ENCODE data around the gene CLIC3.

CLIC3 gene

DNA sequence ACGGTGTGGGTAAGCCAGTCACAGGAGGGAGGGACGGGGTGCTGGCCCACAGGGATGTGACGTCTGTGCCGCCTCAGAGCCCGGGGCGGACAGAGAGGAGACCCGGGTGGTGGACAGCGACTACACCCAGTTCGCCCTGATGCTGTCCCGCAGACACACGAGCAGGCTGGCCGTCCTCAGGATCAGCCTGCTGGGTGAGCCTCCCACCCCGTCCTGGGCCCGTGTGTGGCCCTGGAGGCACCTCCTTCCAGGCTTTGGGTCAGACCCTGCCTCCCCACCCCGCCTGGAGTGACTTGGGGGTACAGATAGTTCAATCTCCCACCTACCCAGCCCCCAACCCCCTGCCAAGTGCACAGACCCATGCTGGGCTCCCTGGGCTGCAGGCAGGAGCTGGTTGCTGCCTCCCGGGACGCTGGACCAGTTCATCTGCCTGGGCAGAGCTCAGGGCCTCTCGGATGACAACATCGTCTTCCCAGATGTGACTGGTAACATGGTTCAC lies 42.5 kb downstream of the CLIC3 start:
- TF ChIP-seq, protein P1, sequence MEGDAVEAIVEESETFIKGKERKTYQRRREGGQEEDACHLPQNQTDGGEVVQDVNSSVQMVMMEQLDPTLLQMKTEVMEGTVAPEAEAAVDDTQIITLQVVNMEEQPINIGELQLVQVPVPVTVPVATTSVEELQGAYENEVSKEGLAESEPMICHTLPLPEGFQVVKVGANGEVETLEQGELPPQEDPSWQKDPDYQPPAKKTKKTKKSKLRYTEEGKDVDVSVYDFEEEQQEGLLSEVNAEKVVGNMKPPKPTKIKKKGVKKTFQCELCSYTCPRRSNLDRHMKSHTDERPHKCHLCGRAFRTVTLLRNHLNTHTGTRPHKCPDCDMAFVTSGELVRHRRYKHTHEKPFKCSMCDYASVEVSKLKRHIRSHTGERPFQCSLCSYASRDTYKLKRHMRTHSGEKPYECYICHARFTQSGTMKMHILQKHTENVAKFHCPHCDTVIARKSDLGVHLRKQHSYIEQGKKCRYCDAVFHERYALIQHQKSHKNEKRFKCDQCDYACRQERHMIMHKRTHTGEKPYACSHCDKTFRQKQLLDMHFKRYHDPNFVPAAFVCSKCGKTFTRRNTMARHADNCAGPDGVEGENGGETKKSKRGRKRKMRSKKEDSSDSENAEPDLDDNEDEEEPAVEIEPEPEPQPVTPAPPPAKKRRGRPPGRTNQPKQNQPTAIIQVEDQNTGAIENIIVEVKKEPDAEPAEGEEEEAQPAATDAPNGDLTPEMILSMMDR (conservative IDR thresholded peaks at IDR 0.05; ENCODE audit: low read length): no peak
- no peak overlapping the region for H3K4me3 ChIP-seq (ENCODE audit: low read length)
- DNase-seq (ENCODE audit: low read depth): no peak

DNA sequence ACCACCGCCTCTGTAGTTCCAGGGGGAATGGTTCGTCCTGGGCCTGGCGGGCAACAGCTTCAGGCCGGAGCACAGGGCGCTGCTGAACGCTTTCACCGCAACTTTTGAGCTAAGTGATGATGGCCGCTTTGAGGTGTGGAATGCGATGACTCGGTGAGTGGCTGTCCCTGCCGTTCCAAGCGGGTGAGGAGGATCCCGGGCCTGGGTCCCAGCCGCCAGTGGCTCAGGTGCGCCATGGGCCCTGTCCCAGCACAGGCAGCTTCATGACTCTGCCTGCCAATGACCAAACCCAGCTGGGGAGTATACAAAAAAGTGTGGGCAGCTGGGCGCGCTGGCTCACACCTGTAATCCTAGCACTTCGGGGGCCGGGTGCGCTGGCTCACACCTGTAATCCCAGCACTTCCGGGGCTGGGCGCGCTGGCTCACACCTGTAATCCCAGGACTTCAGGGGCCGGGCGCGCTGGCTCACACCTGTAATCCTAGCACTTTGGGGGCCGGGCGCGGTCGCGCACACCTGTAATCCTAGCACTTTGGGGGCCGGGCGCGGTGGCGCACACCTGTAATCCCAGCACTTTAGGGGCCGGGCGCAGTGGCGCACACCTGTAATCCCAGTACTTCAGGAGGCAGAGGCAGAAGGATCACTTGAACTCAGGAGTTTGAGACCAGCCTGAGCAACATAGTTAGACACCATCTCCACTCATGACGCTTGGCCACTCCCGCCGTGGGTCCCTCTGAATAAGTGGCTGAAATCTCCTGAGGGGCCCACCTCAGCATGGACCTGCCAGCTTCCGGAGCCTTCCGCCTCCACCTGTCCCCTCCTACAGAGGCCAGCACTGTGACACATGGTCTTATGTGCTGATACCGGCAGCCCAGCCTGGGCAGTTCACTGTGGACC lies 43.2 kb downstream of the CLIC3 start:
- no peak overlapping the region for H3K4me3 ChIP-seq (ENCODE audit: low read length)
- DNase-seq (ENCODE audit: low read depth): no peak
- TF ChIP-seq, protein P1 (conservative IDR thresholded peaks at IDR 0.05; ENCODE audit: low read length): no peak

DNA sequence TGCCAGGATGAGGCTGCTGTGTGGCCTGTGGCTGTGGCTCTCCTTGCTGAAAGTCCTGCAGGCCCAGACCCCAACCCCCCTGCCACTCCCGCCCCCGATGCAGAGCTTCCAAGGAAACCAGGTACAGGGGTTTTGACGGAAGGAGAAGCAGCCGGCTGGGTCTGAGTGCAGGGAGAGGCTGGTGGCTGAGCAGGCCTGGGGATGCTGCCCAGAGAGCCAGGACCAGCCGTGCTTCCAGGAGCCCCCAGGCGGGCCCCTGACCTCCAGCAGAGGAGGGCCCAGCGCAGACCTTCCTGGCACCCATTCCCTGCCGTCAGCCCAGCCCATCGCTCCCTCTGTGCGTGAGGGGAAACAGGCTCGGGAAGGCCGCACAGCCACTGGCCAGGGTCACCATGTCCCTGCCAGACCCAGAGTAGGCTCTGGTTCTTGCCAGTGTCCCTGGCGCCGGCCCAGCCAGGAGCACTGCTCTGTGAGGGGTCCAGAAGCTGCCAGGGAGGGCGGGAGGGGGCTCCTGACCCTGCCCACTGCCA lies 44.0 kb downstream of the CLIC3 start:
- TF ChIP-seq, protein P1 (conservative IDR thresholded peaks at IDR 0.05; ENCODE audit: low read length): no peak
- no peak for DNase-seq (ENCODE audit: low read depth)

DNA sequence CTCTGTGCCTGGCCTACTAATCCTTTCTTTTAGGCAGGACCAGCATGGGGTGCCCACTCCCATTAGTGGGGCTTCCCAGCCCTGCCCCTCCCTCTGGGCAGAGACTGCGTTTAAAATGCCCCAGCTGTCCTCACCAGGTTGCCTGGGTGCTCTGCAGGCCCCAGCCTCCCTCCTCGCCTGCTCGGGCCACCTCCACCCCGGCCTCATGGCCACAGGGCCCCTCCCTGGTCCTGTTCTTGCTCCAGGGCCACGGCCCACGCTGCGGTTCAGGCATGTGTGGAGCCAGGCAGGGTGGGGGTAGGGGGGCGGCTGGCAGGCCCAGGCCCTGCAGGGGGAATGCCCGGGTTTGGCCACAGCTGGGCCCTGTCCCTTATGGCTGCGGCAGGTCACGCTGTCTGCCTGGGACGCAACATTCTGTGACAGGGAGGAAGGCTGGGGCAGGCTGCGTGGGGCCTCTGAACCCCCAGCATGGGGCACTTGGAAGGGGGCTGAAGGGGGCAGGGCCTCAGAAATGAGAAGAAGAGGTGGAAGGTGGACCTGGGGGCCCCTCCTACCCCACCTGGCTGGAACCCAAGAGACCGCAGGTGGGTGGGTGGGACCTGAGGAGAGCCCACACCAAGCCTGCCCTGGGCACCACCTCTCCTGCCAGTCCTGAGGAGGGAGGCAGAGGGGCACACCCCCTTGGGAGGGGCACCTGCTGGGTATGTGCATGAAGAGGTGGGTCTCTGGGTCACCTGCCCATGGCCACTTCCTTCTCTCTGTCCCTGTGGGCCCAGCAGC lies 44.6 kb downstream of the CLIC3 start, which contains the start of gene LCN12:
Gene LCN12 (plus strand): TSS at position 733 of the 780 bp plus-strand sequence. CDS start 55 bp downstream, outside the sequence.
- H3K4me3 ChIP-seq (ENCODE audit: low read length): no peak within 1 kb of the TSS
- DNase-seq (ENCODE audit: low read depth): no peak
- TF ChIP-seq, protein P1 (conservative IDR thresholded peaks at IDR 0.05; ENCODE audit: low read length): no peak

More for the DNA sequence above, 44.0 kb downstream of the CLIC3 start:
- no peak overlapping the region for H3K4me3 ChIP-seq (ENCODE audit: low read length)

DNA sequence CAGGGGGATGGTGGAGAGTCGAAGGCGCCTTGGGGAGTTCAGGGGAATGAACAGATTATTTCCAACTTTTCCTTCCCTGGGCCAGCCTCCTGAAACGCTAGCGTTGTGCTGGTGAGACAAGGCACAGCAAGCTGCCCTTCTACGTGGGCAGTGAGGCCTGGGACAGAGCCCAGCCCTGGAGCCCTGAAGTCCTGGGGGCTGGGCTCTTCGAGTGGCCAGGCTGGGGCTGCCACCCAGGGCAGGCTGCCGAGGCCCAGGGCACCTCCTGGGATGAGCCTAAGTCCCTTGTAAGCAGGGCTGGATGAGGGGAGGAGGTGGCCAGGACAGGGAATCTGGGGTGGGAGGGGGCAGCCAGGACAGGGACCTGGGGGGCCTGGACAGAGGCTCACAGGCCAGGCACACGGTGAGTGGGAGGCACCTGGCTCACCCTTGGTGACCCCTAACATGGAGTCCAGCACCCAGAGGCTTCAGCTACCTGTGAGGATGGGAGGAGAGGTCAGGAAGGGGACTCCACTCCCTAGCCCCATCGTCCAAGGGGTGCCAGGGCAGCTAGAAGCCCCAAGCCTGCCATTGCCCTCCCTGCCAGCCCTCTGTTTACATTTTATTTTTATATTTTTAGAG lies 45.6 kb downstream of the CLIC3 start:
- TF ChIP-seq, protein P1 (conservative IDR thresholded peaks at IDR 0.05; ENCODE audit: low read length): no peak
- no peak for DNase-seq (ENCODE audit: low read depth)
- H3K4me3 ChIP-seq (ENCODE audit: low read length): no peak overlapping the region

DNA sequence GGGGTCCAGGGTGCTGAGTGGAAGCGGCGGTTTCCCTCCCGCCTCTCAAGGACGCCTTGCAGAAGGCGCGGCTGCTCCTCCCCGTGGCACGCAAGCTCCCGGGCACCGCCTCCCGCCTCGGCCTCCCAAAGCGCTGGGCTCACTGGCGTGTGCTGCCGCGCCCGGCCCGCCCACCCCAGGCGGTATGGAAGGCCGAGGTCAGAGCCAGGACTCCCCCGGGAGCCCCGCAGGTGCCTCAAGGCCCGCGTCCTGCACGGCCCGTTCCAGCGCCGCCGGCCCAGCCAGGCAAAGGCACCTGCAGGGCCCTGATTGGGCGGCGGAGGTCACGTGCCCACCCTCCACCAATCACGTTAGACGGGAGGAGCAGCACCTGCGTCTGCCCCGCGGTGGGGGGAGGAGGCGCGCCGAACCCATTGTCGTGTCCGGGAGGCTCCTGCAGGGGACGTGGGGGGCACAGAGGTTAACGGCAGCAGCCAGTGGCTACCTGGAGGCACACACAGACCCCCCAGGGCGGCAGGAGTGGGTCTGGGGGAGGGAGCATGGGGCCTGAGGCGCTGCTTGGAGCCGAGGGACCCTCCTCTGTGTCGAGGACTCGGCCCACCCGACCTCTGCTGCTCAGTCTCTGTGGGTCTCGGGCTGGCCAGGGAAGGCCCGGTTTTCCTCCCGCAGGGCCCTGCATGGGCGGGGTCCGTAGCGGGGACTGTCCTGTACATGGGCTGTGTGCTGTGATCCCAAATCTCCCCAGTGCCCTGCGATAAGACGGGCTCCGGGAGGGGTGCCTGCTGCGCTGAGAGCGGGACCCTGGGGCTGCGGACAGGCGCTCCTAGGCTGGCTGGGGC lies 46.3 kb downstream of the CLIC3 start:
- peak overlapping the region; percentile 58 for H3K4me3 ChIP-seq (ENCODE audit: low read length)
- TF ChIP-seq, protein P1 (conservative IDR thresholded peaks at IDR 0.05; ENCODE audit: low read length): no peak
- DNase-seq (ENCODE audit: low read depth): peak; percentile 63
